Skin of body (tissue), 2 donors: ENCODE measurements around the gene FZD7. TPM values are rescaled to one million over a fixed set of nuclear protein-coding genes. Genes with fewer than 3 reads are reported as not detected.

Experiments
- DNase-seq: peaks from one replicate; lab custom pipeline; 2025; lab: John Stamatoyannopoulos, UW
- total RNA-seq: library from RNA; depleted of rRNA; stranded (reverse); fragments of >200 nt; gene quantifications from one replicate; pipeline ENCODE4 v1.2.3, GENCODE V29; 2014

The FZD7 gene
- total RNA-seq, 1 donor from 2014 or later = 50.2 TPM

GRCh38 chr2:202009581-202009980, 24.1 kb upstream of the FZD7 start:
- DNase-seq = no peak

DNA sequence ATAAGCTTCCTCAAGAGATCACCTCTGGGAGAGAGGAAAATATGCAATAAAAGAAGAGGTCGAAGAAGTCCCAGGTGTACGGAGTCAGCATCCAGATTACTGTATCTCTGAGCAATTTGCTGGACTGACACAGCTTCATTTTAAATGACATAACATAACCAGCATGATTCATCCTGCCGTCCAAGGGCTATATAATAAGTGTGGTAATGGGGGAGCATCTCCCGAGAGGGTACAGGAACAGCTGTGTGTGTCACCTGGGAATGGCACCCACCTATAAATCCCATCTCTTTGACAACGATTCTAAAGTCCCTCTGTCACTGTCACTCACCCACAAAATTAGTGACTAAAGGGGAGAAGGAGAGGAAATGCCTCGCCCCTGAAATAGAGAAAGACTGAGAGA, 19.3 kb upstream of the FZD7 start:
- DNase-seq = peak; percentile 13

DNA sequence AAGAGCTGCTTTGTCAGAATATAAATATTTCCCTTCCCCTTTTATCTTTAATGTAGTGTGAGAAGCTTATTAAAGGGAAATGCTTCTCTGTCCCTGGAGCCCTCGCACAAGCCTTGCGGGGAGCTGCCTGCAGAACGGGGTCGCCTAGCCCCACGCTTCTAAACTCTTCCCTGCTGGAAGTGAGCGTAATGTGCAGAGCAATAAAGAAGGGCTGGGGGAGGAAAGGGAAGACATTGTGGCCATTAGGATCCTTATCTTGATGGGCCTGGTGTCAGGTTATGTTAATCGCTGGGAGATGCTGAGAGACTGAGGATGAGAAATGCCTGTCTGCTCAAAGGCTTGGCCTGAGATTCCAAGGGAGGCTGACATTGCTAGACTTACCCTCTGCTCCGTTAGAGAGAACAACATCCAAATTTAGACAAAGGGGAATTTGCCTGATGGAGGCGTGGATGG, 18.9 kb upstream of the FZD7 start:
- DNase-seq = no peak

DNA sequence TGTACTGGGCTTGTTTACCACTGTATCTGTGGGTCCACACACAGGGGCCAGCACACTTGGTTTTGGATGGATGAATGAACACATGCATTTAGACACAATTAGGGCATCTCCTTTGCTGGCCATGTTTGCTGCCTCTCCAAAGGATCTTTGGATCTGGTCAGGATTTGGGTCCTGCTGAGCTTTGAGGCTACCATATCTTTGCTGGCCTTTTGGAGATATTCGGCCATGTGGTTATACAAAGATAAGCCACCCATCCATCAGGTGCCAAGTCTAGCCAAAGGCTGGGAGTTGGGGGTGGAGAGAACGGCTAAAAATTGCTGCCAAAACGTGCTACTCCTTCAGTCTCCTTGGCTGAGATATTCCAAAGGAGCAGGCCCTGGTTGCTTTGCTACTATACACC, 18.2 kb upstream of the FZD7 start:
- no peak for DNase-seq

DNA sequence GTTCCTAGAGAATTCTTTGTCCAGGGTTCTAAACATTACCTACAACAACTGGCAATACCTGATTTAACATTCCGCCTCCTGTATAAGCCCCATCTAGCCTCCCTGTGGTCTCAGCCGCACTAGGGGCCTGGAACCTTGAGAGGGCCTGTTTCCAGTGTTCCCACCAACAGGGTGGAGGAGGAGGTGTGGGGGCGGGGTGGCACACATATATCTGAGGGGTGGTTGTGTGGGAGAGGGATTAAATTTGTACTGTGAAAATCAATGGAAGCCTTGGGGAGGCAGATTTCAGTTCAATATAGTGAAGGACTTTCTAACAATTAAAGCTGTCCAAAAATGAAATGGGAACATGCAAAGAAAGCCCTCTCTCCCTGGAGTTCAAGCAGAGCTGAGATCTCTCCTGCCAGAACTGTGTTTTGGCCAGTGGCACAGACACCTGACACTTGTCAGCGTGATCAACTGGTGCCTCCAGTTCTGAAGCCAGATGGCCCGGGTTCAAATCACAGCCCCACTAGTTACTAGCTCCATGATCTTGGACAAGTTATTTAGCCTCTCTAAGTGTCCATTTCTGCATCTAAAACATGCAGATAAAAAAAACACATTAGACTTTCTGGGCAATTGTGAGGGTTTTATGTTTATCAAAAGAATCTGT, 17.0 kb upstream of the FZD7 start:
- no peak for DNase-seq

DNA sequence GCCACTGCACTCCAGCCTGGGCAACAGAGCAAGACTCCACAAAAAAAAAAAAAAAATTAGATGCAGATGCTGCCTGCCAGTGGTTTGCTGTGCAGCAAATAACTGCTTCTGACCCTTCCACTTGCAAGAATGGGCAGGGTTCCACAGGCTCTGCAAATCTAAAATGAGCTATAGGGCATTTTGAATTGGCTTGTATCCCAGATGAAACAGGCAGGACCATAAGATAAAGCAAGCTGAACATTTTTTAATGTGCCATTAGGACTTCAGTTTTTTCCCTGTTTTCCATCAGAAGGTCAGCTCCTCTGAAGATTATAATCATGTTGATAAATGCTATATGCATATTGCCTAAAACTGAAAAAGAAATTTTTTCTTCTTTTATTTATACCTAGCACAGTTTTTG, 15.7 kb upstream of the FZD7 start:
- no peak for DNase-seq

GRCh38 chr2:202018950-202019349, 14.7 kb upstream of the FZD7 start:
- DNase-seq = no peak

GRCh38 chr2:202019689-202020450, 13.8 kb upstream of the FZD7 start:
- no peak for DNase-seq

DNA sequence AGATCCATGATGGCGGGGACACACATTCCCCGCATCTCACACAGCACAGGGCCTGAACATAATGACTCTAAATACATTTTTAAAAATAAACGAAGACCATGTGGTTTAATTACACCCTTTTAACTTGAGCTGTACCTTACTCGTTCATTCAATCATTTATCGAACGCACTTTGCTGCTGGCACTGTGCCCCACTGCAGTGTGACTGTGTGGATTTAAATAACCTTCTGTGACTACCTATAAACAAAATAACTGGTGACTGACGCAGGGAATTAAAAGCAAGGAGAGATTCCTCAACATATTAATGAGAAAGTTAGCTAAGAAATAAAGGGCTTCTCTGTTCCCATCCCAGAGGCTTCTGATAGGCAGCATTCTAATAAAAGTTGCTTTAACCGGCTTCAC, 10.9 kb upstream of the FZD7 start:
- no peak for DNase-seq

GRCh38 chr2:202023198-202023903, 10.3 kb upstream of the FZD7 start:
- DNase-seq = no peak

GRCh38 chr2:202023904-202024266, 9.8 kb upstream of the FZD7 start:
- no peak for DNase-seq

GRCh38 chr2:202024871-202025270, 8.8 kb upstream of the FZD7 start:
- DNase-seq = no peak

GRCh38 chr2:202025816-202026215, 7.8 kb upstream of the FZD7 start:
- DNase-seq = no peak

DNA sequence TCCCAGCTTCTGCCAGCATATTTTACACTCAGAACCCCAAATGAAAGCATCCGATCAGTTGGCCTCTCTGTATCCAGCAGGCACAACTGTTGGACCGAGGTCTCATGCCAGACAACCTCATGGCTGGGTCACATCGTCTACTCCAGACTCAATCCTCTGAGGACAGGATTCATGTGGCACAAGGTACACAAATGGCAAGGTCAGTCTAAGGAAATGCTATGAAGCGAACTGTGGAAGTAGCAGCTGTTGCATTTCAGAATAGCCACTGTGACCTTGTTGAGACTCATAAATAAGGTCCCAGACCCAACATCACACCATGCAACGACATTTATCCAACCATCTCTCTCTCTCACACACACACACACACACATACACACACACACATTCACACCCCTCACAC, 7.1 kb upstream of the FZD7 start:
- no peak for DNase-seq

DNA sequence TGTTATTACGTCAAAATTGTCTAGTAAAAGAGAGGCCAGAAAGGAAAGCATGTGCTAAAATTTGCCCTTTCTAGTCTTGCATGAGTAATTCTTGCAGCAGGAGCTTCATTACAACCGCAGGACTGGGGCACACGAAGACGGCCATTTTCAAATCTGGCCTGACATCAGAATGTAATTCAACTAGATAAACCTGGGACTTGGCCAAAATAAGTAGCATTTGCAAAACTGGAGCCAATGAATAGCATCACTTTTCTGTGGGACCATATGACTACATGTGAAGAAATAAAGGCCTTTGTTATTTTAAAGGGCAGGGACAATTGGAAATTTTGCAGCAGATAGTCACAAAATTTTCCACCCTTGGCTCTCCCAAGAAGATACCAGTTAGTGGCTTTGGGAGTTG, 3.0 kb upstream of the FZD7 start:
- DNase-seq = peak; percentile 26

- DNase-seq = peak; percentile 38
These were observed 2.3 kb upstream of the FZD7 start for GRCh38 chr2:202031246-202031951.

- peak; percentile 79 for DNase-seq
These were observed 774 bp upstream of the FZD7 start for GRCh38 chr2:202032846-202033316.

GRCh38 chr2:202034249-202035088, 814 bp downstream of the FZD7 start:
- no peak for DNase-seq

DNA sequence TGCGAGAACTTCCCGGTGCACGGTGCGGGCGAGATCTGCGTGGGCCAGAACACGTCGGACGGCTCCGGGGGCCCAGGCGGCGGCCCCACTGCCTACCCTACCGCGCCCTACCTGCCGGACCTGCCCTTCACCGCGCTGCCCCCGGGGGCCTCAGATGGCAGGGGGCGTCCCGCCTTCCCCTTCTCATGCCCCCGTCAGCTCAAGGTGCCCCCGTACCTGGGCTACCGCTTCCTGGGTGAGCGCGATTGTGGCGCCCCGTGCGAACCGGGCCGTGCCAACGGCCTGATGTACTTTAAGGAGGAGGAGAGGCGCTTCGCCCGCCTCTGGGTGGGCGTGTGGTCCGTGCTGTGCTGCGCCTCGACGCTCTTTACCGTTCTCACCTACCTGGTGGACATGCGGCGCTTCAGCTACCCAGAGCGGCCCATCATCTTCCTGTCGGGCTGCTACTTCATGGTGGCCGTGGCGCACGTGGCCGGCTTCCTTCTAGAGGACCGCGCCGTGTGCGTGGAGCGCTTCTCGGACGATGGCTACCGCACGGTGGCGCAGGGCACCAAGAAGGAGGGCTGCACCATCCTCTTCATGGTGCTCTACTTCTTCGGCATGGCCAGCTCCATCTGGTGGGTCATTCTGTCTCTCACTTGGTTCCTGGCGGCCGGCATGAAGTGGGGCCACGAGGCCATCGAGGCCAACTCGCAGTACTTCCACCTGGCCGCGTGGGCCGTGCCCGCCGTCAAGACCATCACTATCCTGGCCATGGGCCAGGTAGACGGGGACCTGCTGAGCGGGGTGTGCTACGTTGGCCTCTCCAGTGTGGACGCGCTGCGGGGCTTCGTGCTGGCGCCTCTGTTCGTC, 1.7 kb downstream of the FZD7 start:
- DNase-seq = peak; percentile 30

GRCh38 chr2:202035941-202036372, 2.3 kb downstream of the FZD7 start:
- no peak for DNase-seq
